Right cardiac atrium (tissue), 5 donors: Measurements from ENCODE around the gene SULT1A1. TPM values are rescaled to one million over a fixed set of nuclear protein-coding genes. Genes with fewer than 3 reads are reported as not detected.
A peak's percentile ranks its signal among the peaks of the same experiment; 100 is the strongest.
"Not testable (repeated sequence)": the region's sequence is repeated elsewhere in the genome, so short reads cannot be mapped to it uniquely, and the experiment has no call there.

Experiments
- ATAC-seq, 2 donors: fragments of 200-7000 bp; cut with Tn5 transposase; one replicate each; pipeline versions ENCODE4 v1.8.0 to v1.9.1; 2020; ENCODE audit warnings: moderate library complexity in 2 of 2, mild to moderate bottlenecking in 1 of 2
- DNase-seq, 3 donors: peaks; one replicate each; pipeline ENCODE4 v3.0.0-alpha.2; 2020
- H3K27ac ChIP-seq: one replicate; pipeline ENCODE4 v1.5.1; 2013; ENCODE audit warnings: mild to moderate bottlenecking, low read length, control low read depth, moderate library complexity
- H3K27me3 ChIP-seq: one replicate; pipeline ENCODE4 v1.6.1; 2013; ENCODE audit not compliant: control insufficient read depth, insufficient read depth
- H3K4me1 ChIP-seq: one replicate; pipeline ENCODE4 v1.6.1; 2013; ENCODE audit warnings: low read length; ENCODE audit not compliant: control insufficient read depth, insufficient read depth
- H3K4me3 ChIP-seq: one replicate; pipeline ENCODE4 v1.5.1; 2013; ENCODE audit warnings: low read length, control low read depth
- H3K9me3 ChIP-seq: one replicate; pipeline ENCODE4 v1.6.1; 2013; ENCODE audit warnings: low read length; ENCODE audit not compliant: control insufficient read depth
- WGBS: extraction: QIAGEN DNeasy Blood & Tissue Kit; methylation state at CpG from one replicate; pipeline ENCODE4 v1.1.7; 2013; 5-methylcytosine and 5-hydroxymethylcytosine counted together
- intact Hi-C, 4 donors: fragments of 100-400 bp; cut with DNase I; formaldehyde crosslinking; loops; one replicate each; pipeline versions ENCODE4 v1.11.0 to v1.14.0; 2022 to 2023
- polyA plus RNA-seq: library from polyadenylated mRNA; stranded (reverse); fragments of 200-250 nt; gene quantifications from one replicate; pipeline ENCODE4 v1.2.3, GENCODE V29; 2013
- total RNA-seq, 4 donors: library from RNA; stranded (reverse); fragmentation: NEBNext Ultra II Directional; extraction: Animal tissue kit (Norgen Biotek cat#: 25700); gene quantifications; one replicate each; pipeline ENCODE4 v1.2.1, GENCODE V29; 2021
- donor health status: healthy with polysubstance abuse.
- donor health status: DM: no; HTN: yes; CAD: no.
- donor health status: DM: no; HTN: no; CAD: no.
- donor health status: DM: no; HTN: yes; CAD: no; lungs with severe emphysema.
- donor health status: DM: yes; HTN: yes; CAD: no.

SULT1A1 gene
- total and polyA plus RNA-seq, 5 donors = 18.8 to 29.1 (median 23.3) TPM

DNA sequence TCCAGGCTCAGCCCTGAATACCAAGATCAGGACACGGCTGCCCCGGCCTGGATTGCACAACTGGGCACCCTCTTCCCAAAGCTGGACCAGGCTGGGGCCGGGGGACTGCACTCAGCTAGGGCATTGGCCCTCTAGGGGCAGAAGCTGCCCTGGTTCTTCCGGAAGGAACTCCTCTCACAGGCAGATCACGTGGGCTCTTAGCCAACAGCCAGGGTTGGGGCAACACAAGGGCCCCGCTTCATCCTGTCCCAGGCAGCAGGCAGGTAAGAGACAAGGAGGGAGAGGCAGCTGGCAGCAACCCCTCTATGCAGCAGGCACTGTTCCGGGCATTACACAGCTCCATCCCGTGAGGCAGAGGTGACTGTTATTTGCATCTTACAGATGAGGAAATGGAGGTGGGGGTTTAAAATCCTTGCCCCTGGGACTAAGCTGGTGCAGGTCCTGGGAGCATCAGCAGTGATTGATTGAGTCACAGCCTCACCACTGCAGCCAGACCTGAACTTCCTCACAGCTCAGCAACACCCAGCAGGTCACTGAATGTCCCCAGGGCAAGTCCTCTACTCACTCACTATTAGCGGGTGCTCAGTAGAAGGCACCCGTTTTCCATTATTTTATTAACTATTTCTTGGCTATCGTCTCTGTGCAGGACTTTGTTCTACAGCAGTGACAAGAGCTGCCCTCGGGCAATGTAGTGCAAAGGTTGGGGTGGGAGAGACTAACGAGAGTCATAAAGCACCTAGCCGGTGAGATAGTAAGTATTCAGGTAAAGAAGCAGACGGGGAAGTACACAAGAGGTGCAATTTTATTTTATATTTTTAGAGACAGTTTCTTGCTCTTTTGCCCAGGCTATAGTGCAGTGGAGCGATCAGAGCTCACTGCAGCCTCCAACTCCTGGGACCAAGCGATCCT, 10.2 kb downstream of the SULT1A1 start:
- H3K4me3 ChIP-seq, DNase-seq, H3K27me3 ChIP-seq, H3K27ac ChIP-seq, intact Hi-C loops, H3K9me3 ChIP-seq: not testable (repeated sequence)
- no CpG with 5 or more reads among the region's 17 CpGs for WGBS
- peaks cover 13% of the 10 kb centered on the region for H3K4me1 ChIP-seq
- ATAC-seq = peak in 1 of 2 donors; percentile 4

DNA sequence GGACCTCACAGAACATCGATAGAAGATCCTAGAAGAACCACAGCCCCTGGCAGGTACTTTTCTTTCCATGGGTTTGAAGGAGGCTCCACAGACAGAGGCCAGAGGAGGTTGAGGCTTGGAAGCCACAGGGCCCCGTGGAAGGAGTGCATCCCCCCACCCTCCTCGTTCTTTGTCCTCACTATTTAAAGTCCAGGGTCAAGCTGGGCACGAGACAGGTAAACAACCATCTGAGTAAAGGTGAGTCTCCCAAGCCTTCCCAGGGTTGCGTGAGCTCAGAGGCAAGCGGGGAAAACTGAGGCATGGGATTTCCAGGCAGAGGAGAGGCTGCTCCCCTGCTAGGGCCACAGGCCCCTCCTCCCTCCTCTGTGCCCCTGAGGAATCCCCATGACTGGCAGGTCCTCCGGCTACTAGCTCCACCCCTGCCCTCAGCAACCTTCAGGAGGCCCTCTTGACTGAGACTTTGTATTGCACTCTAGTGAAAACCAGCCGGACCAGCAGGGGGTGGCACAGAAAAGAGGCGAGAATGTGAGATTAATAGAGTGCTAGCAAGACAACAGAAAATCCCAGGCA, 12.1 kb downstream of the SULT1A1 start:
- no peak for ATAC-seq

DNA sequence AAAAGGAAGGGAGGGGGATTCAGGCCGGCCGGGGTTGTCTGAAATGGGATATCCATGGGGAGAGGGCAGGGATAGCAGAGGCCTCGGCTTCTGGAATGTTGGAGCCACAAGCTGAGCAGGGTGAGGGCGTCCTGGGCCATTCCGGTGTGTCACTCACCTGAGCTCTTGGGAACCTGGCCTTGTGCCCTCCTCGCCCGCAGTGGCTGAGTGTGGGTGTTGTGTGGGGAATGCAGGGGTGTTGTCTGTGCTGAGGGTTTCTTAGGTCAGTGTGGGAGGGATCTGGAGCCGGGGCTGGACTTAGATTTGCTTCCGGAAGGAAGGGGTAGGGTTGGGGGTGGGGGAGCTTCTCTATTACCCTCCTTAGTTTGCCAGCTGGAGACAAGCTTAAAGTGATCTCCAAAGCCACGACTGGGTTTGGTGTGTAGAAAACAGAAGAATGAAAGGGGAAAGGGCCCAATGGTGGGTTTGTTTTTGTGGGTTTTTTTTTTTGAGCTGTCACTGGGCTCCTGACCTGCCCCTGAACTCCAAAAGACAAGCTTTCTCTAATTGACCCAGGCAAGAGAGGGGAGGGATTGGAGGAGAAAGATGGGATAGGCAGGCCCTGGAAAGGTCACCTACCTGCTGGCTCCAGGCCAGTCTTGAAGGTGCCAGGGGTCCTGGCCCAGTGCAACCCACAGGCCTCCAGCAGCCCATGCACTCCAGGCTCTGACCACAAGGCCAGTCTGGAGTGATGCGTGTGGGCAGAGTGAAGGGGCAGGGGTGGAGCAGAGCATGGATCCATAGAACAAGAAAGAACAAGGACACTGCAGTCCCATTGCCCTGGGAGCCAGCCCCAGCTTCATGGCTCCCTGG, 12.8 kb downstream of the SULT1A1 start, which contains the start of gene SULT1A2:
TSS of gene SULT1A2 (minus strand) at position 211 of the 852 bp plus-strand sequence. CDS start 1,120 bp downstream, outside the sequence.
- H3K9me3 ChIP-seq = no peaks in the 10 kb centered on the region
- peaks cover 13% of the 10 kb centered on the region for H3K4me1 ChIP-seq
- H3K27me3 ChIP-seq = no peaks in the 10 kb centered on the region
- whole genome bisulfite sequencing = 17% methylated on average over 11 of the region's 11 CpGs
- peak within 1 kb of the TSS; percentile 89 for H3K27ac ChIP-seq
- DNase-seq = peak; percentile 44 to 77 (median 74)
- peak within 1 kb of the TSS; percentile 45 for H3K4me3 ChIP-seq
- peak; percentile 80 to 81 for ATAC-seq
- intact Hi-C loops = no loop called here

More for the DNA sequence above, 12.1 kb downstream of the SULT1A1 start:
- peak in 1 of 3 donors; percentile 62 for DNase-seq
- 76% methylated on average over 9 of the region's 9 CpGs for WGBS
- intact Hi-C loops = no loop called here
- Histone ChIP-seq H3K9me3 (no peaks in the 10 kb centered on the region), H3K27me3 (no peaks in the 10 kb centered on the region), H3K4me3 (no peak overlapping the region), H3K27ac (no peak overlapping the region), H3K4me1 (peaks cover 13% of the 10 kb centered on the region)

DNA sequence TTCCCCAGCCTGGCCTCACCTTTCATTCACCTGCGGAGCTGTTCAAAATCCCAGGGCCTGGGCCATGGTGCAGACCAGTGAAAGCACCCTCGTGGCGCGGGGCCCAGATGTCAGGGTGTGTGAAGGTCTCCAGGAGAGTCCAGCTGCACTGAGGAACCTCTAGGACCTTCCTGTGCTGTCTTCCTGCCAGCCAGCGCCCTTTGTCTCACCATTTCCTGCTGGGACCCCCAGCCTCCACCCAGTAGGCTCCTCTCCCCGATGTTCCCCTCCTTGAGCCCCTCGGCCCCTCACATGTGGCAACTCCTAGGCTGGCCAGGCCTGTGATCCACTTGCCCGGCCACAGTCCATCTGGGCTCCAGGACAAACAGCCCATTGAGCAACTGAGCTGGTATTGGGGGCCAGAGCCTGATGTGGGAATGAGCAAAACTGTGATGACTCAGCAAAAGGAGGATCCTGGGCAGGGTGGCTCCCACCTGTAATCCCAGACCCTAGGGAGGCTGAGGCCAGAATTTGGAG, 13.7 kb downstream of the SULT1A1 start:
- peak in 2 of 3 donors; percentile 61 to 63 for DNase-seq
- intact Hi-C loops = no loop called here
- Histone ChIP-seq H3K4me1 (peaks cover 13% of the 10 kb centered on the region), H3K27me3 (no peaks in the 10 kb centered on the region), H3K27ac (no peak overlapping the region), H3K9me3 (no peaks in the 10 kb centered on the region), H3K4me3 (no peak overlapping the region)
- ATAC-seq = peak; percentile 3 to 23
- 71% methylated on average over 8 of the region's 8 CpGs for WGBS

DNA sequence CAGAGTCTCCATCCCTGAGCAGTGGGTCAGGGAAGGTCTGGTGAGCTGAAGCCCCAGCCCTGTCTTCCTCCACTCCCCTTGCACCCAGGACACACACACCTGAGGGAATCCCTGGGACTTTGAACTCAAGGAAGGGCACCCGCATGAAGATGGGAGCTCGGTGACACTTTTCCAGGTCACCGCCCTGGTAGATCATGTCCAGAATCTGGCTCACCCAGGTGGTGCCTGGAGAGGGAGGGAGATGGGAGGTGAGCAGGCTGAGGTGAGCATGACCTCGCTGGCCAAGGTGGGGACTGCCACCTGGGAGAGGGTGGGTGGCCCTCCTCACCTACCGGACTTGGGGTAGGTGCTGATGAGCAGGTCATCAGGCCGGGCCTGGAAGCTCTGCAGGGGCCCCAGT, 14.4 kb downstream of the SULT1A1 start:
- intact Hi-C loops, ATAC-seq, H3K27ac ChIP-seq, H3K9me3 ChIP-seq, H3K27me3 ChIP-seq, H3K4me3 ChIP-seq, DNase-seq: not testable (repeated sequence)
- 87% methylated on average over 6 of the region's 6 CpGs for WGBS
- peaks cover 13% of the 10 kb centered on the region for H3K4me1 ChIP-seq

DNA sequence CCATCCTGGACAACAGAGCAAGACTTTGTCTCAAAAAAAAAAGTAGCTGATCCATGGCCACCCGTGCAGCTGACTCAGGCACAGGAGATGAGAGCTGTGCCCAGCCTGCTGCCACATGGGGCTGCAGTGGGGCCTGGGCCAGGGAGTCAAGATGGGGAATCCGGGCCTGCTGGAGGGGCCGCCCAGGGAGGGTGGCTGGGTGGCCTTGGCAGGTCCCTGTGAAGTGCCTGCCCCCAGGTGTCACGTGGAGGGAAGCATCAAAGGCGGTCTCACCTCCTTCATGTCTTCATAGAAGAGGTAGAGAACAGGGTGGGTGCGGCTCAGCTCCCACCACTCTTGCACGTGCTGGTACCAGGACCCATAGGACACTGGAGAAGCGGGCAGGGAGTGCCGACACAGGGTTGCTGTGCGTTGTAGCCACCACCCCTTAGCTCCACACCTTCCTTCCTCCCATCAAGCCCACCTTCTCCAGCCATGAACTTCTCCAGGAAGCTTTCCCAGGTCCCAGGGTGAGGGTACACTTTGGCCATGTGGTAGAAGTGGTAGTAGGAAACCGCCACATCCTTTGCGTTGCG, 16.8 kb downstream of the SULT1A1 start:
- Histone ChIP-seq H3K9me3 (no peaks in the 10 kb centered on the region), H3K27ac (no peak overlapping the region), H3K4me3 (no peak overlapping the region), H3K4me1 (peaks cover 13% of the 10 kb centered on the region), H3K27me3 (no peaks in the 10 kb centered on the region)
- 87% methylated on average over 13 of the region's 13 CpGs for WGBS
- no peak for ATAC-seq
- intact Hi-C loops = no loop called here
- DNase-seq = peak in 1 of 3 donors; percentile 58

DNA sequence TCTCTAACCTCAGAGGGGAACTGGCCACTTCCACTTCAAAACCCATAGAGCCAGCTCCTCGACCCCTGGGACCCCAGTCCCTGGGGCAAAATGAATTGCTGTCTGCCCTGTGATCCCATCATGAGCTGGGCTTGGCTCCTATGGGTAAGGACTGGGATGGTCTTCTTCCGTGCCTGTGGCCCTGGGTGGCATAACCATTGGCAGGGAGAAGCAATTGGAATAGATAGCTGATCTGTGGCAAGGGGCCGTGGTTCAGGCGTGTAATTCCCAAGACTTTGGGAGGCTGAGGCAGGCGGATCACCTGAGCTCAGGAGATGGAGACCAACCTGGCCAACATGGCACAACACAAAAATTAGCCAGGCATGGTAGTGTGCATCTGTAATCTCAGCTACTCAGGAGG, 17.3 kb downstream of the SULT1A1 start:
- no peak for DNase-seq
- no peaks in the 10 kb centered on the region for H3K9me3 ChIP-seq
- peaks cover 13% of the 10 kb centered on the region for H3K4me1 ChIP-seq
- 90% methylated on average over 5 of the region's 5 CpGs for WGBS
- ATAC-seq = no peak
- no peak overlapping the region for H3K4me3 ChIP-seq
- intact Hi-C loops = no loop called here
- H3K27me3 ChIP-seq = no peaks in the 10 kb centered on the region
- H3K27ac ChIP-seq = no peak overlapping the region

DNA sequence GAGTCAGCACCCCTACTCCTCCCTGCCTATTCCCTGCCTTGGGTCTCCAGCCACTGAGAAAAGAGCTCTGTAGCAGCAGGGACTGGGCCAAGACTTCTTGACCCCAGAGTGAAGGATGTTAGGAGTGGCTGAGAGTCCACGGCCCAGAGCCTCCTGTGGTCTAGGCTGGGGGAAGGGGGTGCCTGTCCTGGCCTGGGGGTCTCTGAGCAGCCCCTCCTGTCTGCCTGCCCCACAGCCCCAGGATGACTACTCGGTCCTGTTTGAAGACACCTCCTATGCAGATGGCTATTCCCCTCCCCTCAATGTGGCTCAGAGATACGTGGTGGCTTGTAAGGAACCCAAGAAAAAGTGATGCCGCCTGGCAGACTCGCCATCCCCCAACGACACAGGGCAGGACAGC, 18.5 kb downstream of the SULT1A1 start:
- H3K9me3 ChIP-seq = no peaks in the 10 kb centered on the region
- no peak overlapping the region for H3K27ac ChIP-seq
- no peak for DNase-seq
- 87% methylated on average over 6 of the region's 6 CpGs for WGBS
- no peak overlapping the region for H3K4me3 ChIP-seq
- no peaks in the 10 kb centered on the region for H3K27me3 ChIP-seq
- peaks cover 4% of the 10 kb centered on the region for H3K4me1 ChIP-seq
- intact Hi-C loops = no loop called here
- ATAC-seq = no peak

DNA sequence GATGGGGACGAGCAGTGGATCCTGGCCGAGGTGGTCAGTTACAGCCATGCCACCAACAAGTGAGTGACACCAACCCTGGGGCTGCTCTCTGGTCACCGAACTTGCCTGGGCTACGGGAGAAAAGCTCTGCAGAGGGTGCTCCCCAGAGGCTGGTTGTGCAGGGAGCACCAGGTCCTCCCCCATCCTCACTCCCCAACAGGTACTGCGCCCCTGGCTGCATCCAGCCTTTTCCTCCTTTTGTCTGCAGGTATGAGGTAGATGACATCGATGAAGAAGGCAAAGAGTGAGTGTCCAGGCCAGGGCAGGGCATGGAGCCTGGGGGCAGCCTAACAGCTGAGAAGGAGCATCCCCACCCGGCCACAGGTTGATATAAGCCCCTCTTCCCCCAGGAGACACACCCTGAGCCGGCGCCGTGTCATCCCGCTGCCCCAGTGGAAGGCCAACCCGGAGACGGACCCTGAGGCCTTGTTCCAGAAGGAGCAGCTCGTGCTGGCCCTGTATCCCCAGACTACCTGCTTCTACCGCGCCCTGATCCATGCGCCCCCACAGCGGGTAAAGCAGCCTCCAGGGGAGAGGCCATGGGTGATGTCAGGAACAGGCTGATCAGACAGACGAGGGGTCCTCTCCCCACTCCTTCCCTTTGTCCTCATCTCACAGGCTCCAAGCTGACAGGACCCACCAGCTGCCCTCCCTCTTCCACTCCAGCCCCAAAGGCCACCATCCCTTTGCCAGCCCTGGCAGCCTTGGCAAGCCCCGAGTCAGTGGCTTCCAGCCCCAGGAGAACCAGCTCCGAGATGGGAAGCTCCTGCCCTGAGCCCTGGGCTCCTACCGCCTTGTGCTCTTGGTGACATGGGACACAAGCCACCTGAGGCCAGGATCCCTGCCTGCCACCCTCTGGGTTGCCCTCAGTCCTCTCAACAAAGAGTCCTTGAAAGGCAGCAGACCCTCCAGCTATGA, 19.2 kb downstream of the SULT1A1 start:
- H3K4me3 ChIP-seq = no peak overlapping the region
- ATAC-seq (no peak), DNase-seq (no peak)
- no peaks in the 10 kb centered on the region for H3K4me1 ChIP-seq
- H3K9me3 ChIP-seq = no peaks in the 10 kb centered on the region
- H3K27me3 ChIP-seq = no peaks in the 10 kb centered on the region
- H3K27ac ChIP-seq = no peak overlapping the region
- 92% methylated on average over 22 of the region's 22 CpGs for WGBS
- intact Hi-C loops = no loop called here
